GM12878 (cell line): ENCODE data around the gene CWC25. TPM values are rescaled to one million over a fixed set of nuclear protein-coding genes. Genes with fewer than 3 reads are reported as not detected.

ENCODE experiments used
- ATAC-seq: fragments of 200-7000 bp; cut with Tn5 transposase; 3 replicates; pipeline ENCODE4 v1.9.1; 2020; ENCODE audit warnings: mild to moderate bottlenecking, moderate library complexity
- BruUV-seq: library from RNA; stranded (reverse); fragments of 400-500 nt; replicated peaks from 2 replicates; lab custom pipeline; 2021; lab: Mats Ljungman, UMichigan
- CTCF ChIA-PET: fragments of 300-600 bp; sonication (Branson Sonifier 250); formaldehyde crosslinking; extraction: SDS; loops from one replicate; lab custom pipeline; 2021; ENCODE audit warnings: inconsistent platforms; lab: Yijun Ruan, JAX
- POLR2A ChIA-PET: fragments of 350-600 bp; formaldehyde crosslinking; extraction: SDS; loops from one replicate; lab custom pipeline; 2021; ENCODE audit warnings: inconsistent platforms; lab: Charles Lee
- RAD21 ChIA-PET: fragments of 300-600 bp; sonication (Branson Sonifier 250); formaldehyde crosslinking; loops from one replicate; lab custom pipeline; 2023; ENCODE audit warnings: antibody characterized with exemption; ENCODE audit not compliant: unreplicated experiment; lab: Charles Lee
- SMC1A ChIA-PET: fragments of 300-600 bp; sonication (Branson Sonifier 250); formaldehyde crosslinking; loops from one replicate; lab custom pipeline; 2023; ENCODE audit not compliant: unreplicated experiment, uncharacterized antibody; lab: Charles Lee
- DNase-seq: peaks from one replicate; pipeline ENCODE4 v3.0.0-alpha.2; 2011; ENCODE audit warnings: low read depth, low spot score
- FAIRE-seq: peaks from 3 replicates; lab custom pipeline; 2011; peaks lifted over from hg19 to GRCh38; lab: Jason Lieb, UNC
- H2AFZ ChIP-seq: 2 replicates; pipeline ENCODE4 v1.6.0; 2011; ENCODE audit warnings: low read depth, low read length, control low read depth; ENCODE audit not compliant: control insufficient read depth
- H3K27ac ChIP-seq: 2 replicates; pipeline ENCODE4 v1.5.1; 2011; ENCODE audit warnings: control low read depth; ENCODE audit not compliant: control insufficient read depth, insufficient read depth
- H3K27me3 ChIP-seq, 2 experiments: replicated peaks in 1 of 2; 2 replicates each; pipeline versions ENCODE4 v1.6.0 to v1.6.1; 2011; ENCODE audit warnings: low read length in 1 of 2; ENCODE audit not compliant: control insufficient read depth in 2 of 2, insufficient read depth in 2 of 2
- H3K36me3 ChIP-seq, 2 experiments: 2 replicates each; pipeline ENCODE4 v1.5.1; 2011; ENCODE audit warnings: low read length in 1 of 2; ENCODE audit not compliant: control insufficient read depth in 2 of 2, insufficient read depth in 2 of 2
- H3K4me1 ChIP-seq: 2 replicates; pipeline ENCODE4 v1.6.1; 2011; ENCODE audit warnings: mild to moderate bottlenecking, low read length, moderate library complexity, mixed read lengths; ENCODE audit not compliant: control insufficient read depth, insufficient read depth
- H3K4me2 ChIP-seq: 2 replicates; pipeline ENCODE4 v1.6.0; 2011; ENCODE audit warnings: control low read depth; ENCODE audit not compliant: control insufficient read depth, insufficient read depth
- H3K4me3 ChIP-seq: fragments of 200-600 bp; sonication (generic); 2 replicates; pipeline ENCODE4 v1.5.1; 2016
- H3K79me2 ChIP-seq: 2 replicates; pipeline ENCODE4 v1.6.0; 2011; ENCODE audit warnings: low read length; ENCODE audit not compliant: control insufficient read depth, insufficient read depth
- H3K9ac ChIP-seq: 2 replicates; pipeline ENCODE4 v1.8.0; 2011; ENCODE audit warnings: low read length, control low read depth, mixed read lengths; ENCODE audit not compliant: control insufficient read depth, insufficient read depth
- H3K9me3 ChIP-seq: replicated peaks from 3 replicates; pipeline ENCODE4 v1.5.1; 2011; ENCODE audit warnings: mild to moderate bottlenecking, low read length; ENCODE audit not compliant: control insufficient read depth, insufficient read depth
- H4K20me1 ChIP-seq: 2 replicates; pipeline ENCODE4 v1.6.0; 2011; ENCODE audit not compliant: control insufficient read depth, insufficient read depth
- ATF2 ChIP-seq: IDR thresholded peaks from 2 replicates; pipeline ENCODE4 v1.6.1; 2012; ENCODE audit warnings: low read length, inconsistent platforms
- E2F8 ChIP-seq: fragments of 450-650 bp; IDR thresholded peaks from 2 replicates; pipeline ENCODE4 v1.6.1; 2018; ENCODE audit warnings: mild to moderate bottlenecking, low read depth, moderate library complexity; ENCODE audit not compliant: partially characterized antibody
- POLR2AphosphoS5 ChIP-seq: IDR thresholded peaks from 2 replicates; pipeline ENCODE4 v1.6.1; 2011; ENCODE audit warnings: mild to moderate bottlenecking, low read length, inconsistent platforms
- PRDM15 ChIP-seq: fragments of 450-650 bp; formaldehyde crosslinking; IDR thresholded peaks from 2 replicates; pipeline ENCODE4 v1.4.0; 2020; ENCODE audit warnings: mild to moderate bottlenecking, moderate library complexity
- SMAD5 ChIP-seq: IDR thresholded peaks from 2 replicates; pipeline ENCODE4 v1.6.1; 2016; ENCODE audit warnings: antibody characterized with exemption, low read depth
- ZSCAN29 ChIP-seq: fragments of 450-650 bp; IDR thresholded peaks from 2 replicates; pipeline ENCODE4 v1.6.1; 2017; ENCODE audit warnings: mild to moderate bottlenecking, moderate library complexity
- WGBS: methylation state at CpG from one replicate; pipeline ENCODE4 v1.1.6; 2016; ENCODE audit warnings: low lambda C conversion rate; ENCODE audit not compliant: insufficient replicate concordance, insufficient coverage; ENCODE audit errors: missing lambda C conversion rate; 5-methylcytosine and 5-hydroxymethylcytosine counted together
- in situ Hi-C: fragments of 300-500 bp; cut with MboI; formaldehyde crosslinking; loops from 9 replicates; pipeline ENCODE4 v1.14.3; 2018; ENCODE audit warnings: mixed read lengths
- intact Hi-C: fragments of 100-400 bp; cut with micrococcal nuclease; formaldehyde crosslinking; loops from one replicate; pipeline ENCODE4 v1.14.2; 2022; ENCODE audit not compliant: unreplicated experiment
- polyA plus RNA-seq, 11 experiments: library from polyadenylated mRNA; depleted of rRNA in 4 of 11; unstranded in 6 of 11; stranded (reverse) in 5 of 11; fragments of >200 nt; fragmentation: Nextera tagmentation in 4 of 11; fragmentation: Illumina TruSeq in 1 of 11; extraction: Ambion mirVana in 4 of 11; extraction: Trizol in 1 of 11; gene quantifications; 1 replicate in 1 of 11; 2 replicates in 10 of 11; pipeline versions ENCODE4 v1.2.1 to v1.2.3, GENCODE V29; 2011 to 2016; ENCODE audit warnings: inconsistent platforms in 2 of 11, missing spikeins in 2 of 11, low read depth in 1 of 11
- total RNA-seq, 4 experiments: library from RNA; depleted of rRNA in 3 of 4; stranded (reverse); fragments of >200 nt in 3 of 4; fragmentation: Illumina TruSeq in 1 of 4; extraction: Trizol in 1 of 4; gene quantifications; 2 replicates each; pipeline versions ENCODE4 v1.2.1 to v1.2.3, GENCODE V29; 2013 to 2021

Gene CWC25
- total and polyA plus RNA-seq, 10 of the 15 experiments (the other 5 are each of a cell fraction or from before 2014, with no cell fraction given) = 14.7 to 29.7 (median 22.9) TPM

GRCh38 chr17:38848939-38849605 lies 24.0 kb upstream of the CWC25 start:
- in situ Hi-C loops (no loop called here), intact Hi-C loops (no loop called here)
- no peak overlapping the region for H3K4me3 ChIP-seq
- H3K9ac ChIP-seq = no peak overlapping the region
- RAD21 ChIA-PET = no interaction called here
- TF ChIP-seq E2F8 (no peak), POLR2AphosphoS5 (peak; percentile 51; the same call in 1 of the 2 replicates), ATF2 (peak; percentile 22; the same call in 1 of the 2 replicates), SMAD5 (peak; percentile 21; the same call in 1 of the 2 replicates), ZSCAN29 (no peak), PRDM15 (CRISPR knock-in tag) (no peak)
- no peak for FAIRE-seq
- 87% methylated on average over 16 of the region's 16 CpGs for WGBS
- no peak overlapping the region for H3K4me2 ChIP-seq
- POLR2A ChIA-PET = interaction anchor here (0.6 to 1.9 kb wide), 3 partner anchors 10 to 41 kb away, joined by 3 to 18 read pairs (median 6); no protein-coding TSS in a partner anchor
- H3K79me2 ChIP-seq = peaks cover 36% of the 10 kb centered on the region
- CTCF ChIA-PET = interaction anchor here (0.7 kb wide), 1 partner anchor 22 kb away, joined by 4 read pairs; no protein-coding TSS in a partner anchor
- SMC1A ChIA-PET = interaction anchor here (1.2 to 1.5 kb wide), 2 partner anchors 9 to 11 kb away, joined by 3 to 4 read pairs; no protein-coding TSS in a partner anchor
- BruUV-seq = no TSS peak
- no peak for DNase-seq
- H3K9me3 ChIP-seq = no peaks in the 10 kb centered on the region
- no peak overlapping the region for H3K27ac ChIP-seq
- peaks cover 16% of the 10 kb centered on the region; the same call in 1 of the 2 replicates for H4K20me1 ChIP-seq
- H3K36me3 ChIP-seq = peaks cover 8 to 47% of the 10 kb centered on the region in 2 experiments
- no peak for ATAC-seq
- H2AFZ ChIP-seq = no peak overlapping the region
- H3K4me1 ChIP-seq = peaks cover 10% of the 10 kb centered on the region; the same call in 1 of the 2 replicates
- H3K27me3 ChIP-seq = no peaks in the 10 kb centered on the region
